Adrenal gland (tissue), 12 donors: ENCODE measurements around the gene SYT1. TPM values are rescaled to one million over a fixed set of nuclear protein-coding genes. Genes with fewer than 3 reads are reported as not detected.

Experiments used
- DNase-seq, 7 donors: peaks; one replicate each; pipeline ENCODE4 v3.0.0-alpha.2; 2019 to 2020
- H3K27ac ChIP-seq, 5 donors: fragments of 200-600 bp; sonication (generic) in 4 of 5; 1 replicate in 3 of 5; 2 replicates in 2 of 5; pipeline versions ENCODE4 v1.5.1 to v1.8.0; 2016 to 2020; ENCODE audit warnings: mild to moderate bottlenecking in 1 of 5
- H3K27me3 ChIP-seq: fragments of 200-600 bp; 2 replicates; pipeline ENCODE4 v1.8.0; 2021
- H3K36me3 ChIP-seq, 2 donors: fragments of 200-600 bp; replicated peaks in 1 of 2; 1 replicate in 1 of 2; 2 replicates in 1 of 2; pipeline versions ENCODE4 v1.5.1 to v1.8.0; 2018 to 2022
- H3K4me1 ChIP-seq, 2 donors: fragments of 200-600 bp; replicated peaks in 1 of 2; 1 replicate in 1 of 2; 2 replicates in 1 of 2; pipeline versions ENCODE4 v1.5.1 to v1.8.0; 2018 to 2021
- H3K4me3 ChIP-seq, 4 donors: fragments of 200-600 bp; sonication (generic) in 3 of 4; one replicate each; pipeline ENCODE4 v1.5.1; 2016 to 2018
- H3K9me3 ChIP-seq, 3 donors: fragments of 200-600 bp; sonication (generic) in 1 of 3; replicated peaks in 1 of 3; 1 replicate in 2 of 3; 2 replicates in 1 of 3; pipeline versions ENCODE4 v1.5.1 to v1.8.0; 2016 to 2021
- CTCF ChIP-seq, 6 experiments: fragments of 450-650 bp in 4 of 6; fragments of 200-600 bp in 2 of 6; sonication (generic) in 1 of 6; IDR thresholded peaks; 1 replicate in 5 of 6; 2 replicates in 1 of 6; pipeline versions ENCODE4 v1.5.1 to v1.8.0; 2016 to 2021; ENCODE audit warnings: antibody characterized with exemption in 6 of 6, mild to moderate bottlenecking in 2 of 6, moderate library complexity in 1 of 6
- POLR2A ChIP-seq, 2 donors: fragments of 450-650 bp; IDR thresholded peaks; one replicate each; pipeline ENCODE4 v1.6.1; 2017; ENCODE audit warnings: antibody characterized with exemption in 2 of 2, mild to moderate bottlenecking in 2 of 2, moderate library complexity in 1 of 2
- WGBS, 4 donors: extraction: QIAGEN DNeasy Blood & Tissue Kit in 2 of 4; methylation state at CpG; one replicate each; pipeline versions ENCODE4 v1.1.5 to v1.1.7; 2013 to 2017; 5-methylcytosine and 5-hydroxymethylcytosine counted together
- intact Hi-C, 2 donors: fragments of 100-400 bp; cut with DNase I; formaldehyde crosslinking; loops; one replicate each; pipeline versions ENCODE4 v1.14.1 to v1.15.0; 2022 to 2023
- polyA plus RNA-seq, 3 donors: library from polyadenylated mRNA; stranded (reverse); fragments of 200-250 nt in 2 of 3; fragments of 350-450 nt in 1 of 3; fragmentation: Illumina TruSeq in 1 of 3; extraction: RNeasy Lipid Tissue Mini Kit (QIAGEN cat#74804) in 1 of 3; gene quantifications; one replicate each; pipeline ENCODE4 v1.2.3, GENCODE V29; 2013 to 2014
- total RNA-seq, 9 donors: library from RNA; depleted of rRNA in 4 of 9; stranded (reverse); fragments of >200 nt in 4 of 9; fragments of 120-200 nt in 1 of 9; fragmentation: NEBNext Ultra II Directional in 1 of 9; extraction: Animal tissue kit (Norgen Biotek cat#: 25700) in 1 of 9; gene quantifications; one replicate each; pipeline versions ENCODE4 v1.1.0 to v1.2.4, GENCODE V29; 2013 to 2023
- donor health status: healthy with polysubstance abuse.
- donor health status: Bipolar disorder and iron deficiency.
- donor health status: DM: yes; HTN: yes; CAD: no.
- donor health status: DM: no; HTN: no; CAD: no.
- donor health status: DM: no; HTN: no; CAD: no.
- donor health status: DM: yes; HTN: yes; CAD: no.

Gene SYT1
- total and polyA plus RNA-seq, 12 donors = 0.42 to 22.3 (median 4.6) TPM

- no peak for TF ChIP-seq CTCF (IDR thresholded peaks at IDR 0.05)
- TF ChIP-seq POLR2A (IDR thresholded peaks at IDR 0.05) = no peak
Observed at GRCh38 chr12:79393842-79394241, 529.3 kb downstream of the SYT1 start.

GRCh38 chr12:79397609-79398008 lies 533.0 kb downstream of the SYT1 start:
- no peak for TF ChIP-seq POLR2A (IDR thresholded peaks at IDR 0.05)
- no peak for TF ChIP-seq CTCF (IDR thresholded peaks at IDR 0.05)
- Histone ChIP-seq H3K9me3 (no peaks in the 10 kb centered on the region), H3K27ac (no peak overlapping the region), H3K4me3 (no peak overlapping the region), H3K36me3 (no peaks in the 10 kb centered on the region), H3K27me3 (no peaks in the 10 kb centered on the region), H3K4me1 (no peaks in the 10 kb centered on the region)
- intact Hi-C loops = no loop called here
- no peak for DNase-seq
- WGBS, 4 donors = 76 to 81% (median 77%) methylated on average over 2 of the region's 2 CpGs

More at GRCh38 chr12:79393842-79394241, 529.3 kb downstream of the SYT1 start:
- Histone ChIP-seq H3K4me3 (no peak overlapping the region), H3K9me3 (no peaks in the 10 kb centered on the region), H3K4me1 (no peaks in the 10 kb centered on the region), H3K27ac (no peak overlapping the region), H3K36me3 (no peaks in the 10 kb centered on the region), H3K27me3 (no peaks in the 10 kb centered on the region)
- no peak for DNase-seq
- intact Hi-C loops = no loop called here
- WGBS, 4 donors = 87 to 95% (median 94%) methylated on average over 2 of the region's 2 CpGs

- no peak for TF ChIP-seq CTCF (IDR thresholded peaks at IDR 0.05)
- TF ChIP-seq POLR2A (IDR thresholded peaks at IDR 0.05) = no peak
- Histone ChIP-seq H3K4me1 (no peaks in the 10 kb centered on the region), H3K27me3 (no peaks in the 10 kb centered on the region), H3K27ac (no peak overlapping the region), H3K36me3 (no peaks in the 10 kb centered on the region), H3K9me3 (no peaks in the 10 kb centered on the region), H3K4me3 (no peak overlapping the region)
- no peak for DNase-seq
- whole genome bisulfite sequencing, 4 donors = 85 to 91% (median 89%) methylated on average over 3 of the region's 3 CpGs
- intact Hi-C loops = loop anchor here in 1 of 2 donors (10.0 kb wide), 1 partner anchor 864 kb away; no protein-coding TSS in a partner anchor
Observed at GRCh38 chr12:79400481-79400880, 535.9 kb downstream of the SYT1 start.

- TF ChIP-seq POLR2A (IDR thresholded peaks at IDR 0.05) = no peak
- no peak for TF ChIP-seq CTCF (IDR thresholded peaks at IDR 0.05)
- 71 to 78% (median 73%) methylated on average over 2 of the region's 2 CpGs for WGBS, 4 donors
- intact Hi-C loops = loop anchor here in 1 of 2 donors (10.0 kb wide), 1 partner anchor 862 kb away; no protein-coding TSS in a partner anchor
- Histone ChIP-seq H3K4me1 (no peaks in the 10 kb centered on the region), H3K27me3 (no peaks in the 10 kb centered on the region), H3K4me3 (no peak overlapping the region), H3K9me3 (no peaks in the 10 kb centered on the region), H3K36me3 (no peaks in the 10 kb centered on the region), H3K27ac (no peak overlapping the region)
- no peak for DNase-seq
Observed at GRCh38 chr12:79402606-79403005, 538.0 kb downstream of the SYT1 start.
